Endodermal cell (in vitro differentiated cells): ENCODE measurements around the gene TBCD. TPM values are rescaled to one million over a fixed set of nuclear protein-coding genes. Genes with fewer than 3 reads are reported as not detected.
A peak's percentile ranks its signal among the peaks of the same experiment; 100 is the strongest.

Source experiments
- DNase-seq: peaks from one replicate; pipeline ENCODE4 v3.0.0-alpha.2; 2017
- H3K27ac ChIP-seq: 2 replicates; pipeline ENCODE4 v1.5.1; 2013; ENCODE audit warnings: mild to moderate bottlenecking, low read depth, low read length, moderate library complexity
- H3K27me3 ChIP-seq: 2 replicates; pipeline ENCODE4 v1.6.1; 2013; ENCODE audit warnings: mild to moderate bottlenecking, low read length, moderate library complexity; ENCODE audit not compliant: insufficient read depth, control insufficient read depth, poor library complexity, severe bottlenecking
- H3K36me3 ChIP-seq: 2 replicates; pipeline ENCODE4 v1.7.0; 2013; ENCODE audit warnings: mild to moderate bottlenecking, low read length, moderate library complexity; ENCODE audit not compliant: control insufficient read depth, insufficient read depth
- H3K4me1 ChIP-seq: one replicate; pipeline ENCODE4 v1.7.0; 2013; ENCODE audit warnings: low read length; ENCODE audit not compliant: control insufficient read depth, insufficient read depth
- H3K4me3 ChIP-seq: 2 replicates; pipeline ENCODE4 v1.5.1; 2013; ENCODE audit warnings: mild to moderate bottlenecking, low read length, moderate library complexity
- H3K9ac ChIP-seq: 2 replicates; pipeline ENCODE4 v1.6.1; 2013; ENCODE audit warnings: mild to moderate bottlenecking, low read length, moderate library complexity; ENCODE audit not compliant: poor library complexity, severe bottlenecking; ENCODE audit errors: extremely low read depth
- H3K9me3 ChIP-seq: 2 replicates; pipeline ENCODE4 v1.6.1; 2013; ENCODE audit warnings: mild to moderate bottlenecking, low read length, moderate library complexity; ENCODE audit not compliant: control insufficient read depth
- H3K27ac Mint-ChIP-seq: 2 replicates; pipeline ENCODE4 v1.8.0; 2020; ENCODE audit warnings: mixed read lengths
- H3K27me3 Mint-ChIP-seq: 2 replicates; pipeline ENCODE4 v1.8.0; 2021; ENCODE audit warnings: mild to moderate bottlenecking, mixed read lengths; ENCODE audit not compliant: insufficient read depth
- H3K36me3 Mint-ChIP-seq: 2 replicates; pipeline ENCODE4 v1.8.0; 2020; ENCODE audit warnings: low read depth, mixed read lengths
- H3K4me1 Mint-ChIP-seq: 2 replicates; pipeline ENCODE4 v1.8.0; 2020; ENCODE audit warnings: mixed read lengths
- H3K4me3 Mint-ChIP-seq: 2 replicates; pipeline ENCODE4 v1.8.0; 2020; ENCODE audit warnings: mild to moderate bottlenecking, moderate library complexity, mixed read lengths
- H3K9me3 Mint-ChIP-seq: 2 replicates; pipeline ENCODE4 v1.8.0; 2020; ENCODE audit warnings: mild to moderate bottlenecking, mixed read lengths
- CTCF ChIP-seq: fragments of 200-600 bp; sonication (generic); conservative IDR thresholded peaks from 2 replicates; pipeline ENCODE4 v1.5.0; 2021; ENCODE audit warnings: antibody characterized with exemption, mild to moderate bottlenecking
- WGBS, 2 experiments: methylation state at CpG; one replicate each; pipeline versions ENCODE4 v1.1.5 to v1.1.7; 2013; ENCODE audit warnings: missing lambda C conversion rate in 2 of 2, mixed read lengths in 1 of 2; ENCODE audit not compliant: insufficient coverage in 1 of 2, insufficient read length in 1 of 2; 5-methylcytosine and 5-hydroxymethylcytosine counted together
- total RNA-seq, 2 donors: library from RNA; stranded (reverse); fragmentation: NEBNext Ultra II Directional in 1 of 2; extraction: Animal tissue kit (Norgen Biotek cat#: 25700) in 1 of 2; gene quantifications; 2 replicates in 1 of 2; 3 replicates in 1 of 2; pipeline ENCODE4 v1.2.1, GENCODE V29; 2021

TBCD gene
- total RNA-seq, 2 donors from 2014 or later = 107 TPM

- Histone ChIP-seq H3K4me3 (no peak overlapping the region), H3K27me3 (no peaks in the 10 kb centered on the region), H3K9ac (no peak overlapping the region), H3K9me3 (no peaks in the 10 kb centered on the region), H3K36me3 (peaks cover 21% of the 10 kb centered on the region), H3K4me1 (no peaks in the 10 kb centered on the region), H3K27ac (no peak overlapping the region)
- H3K27ac Mint-ChIP-seq = no peak overlapping the region
- no peaks in the 10 kb centered on the region for H3K9me3 Mint-ChIP-seq
- 89 to 98% methylated on average over 10 to 21 of the region's 21 CpGs for WGBS, 2 experiments
- TF ChIP-seq CTCF = no peak
- H3K27me3 Mint-ChIP-seq = no peaks in the 10 kb centered on the region
- no peak overlapping the region for H3K4me3 Mint-ChIP-seq
- peaks cover under 1% of the 10 kb centered on the region for H3K4me1 Mint-ChIP-seq
- H3K36me3 Mint-ChIP-seq = peaks cover 13% of the 10 kb centered on the region
- no peak for DNase-seq
Observed at GRCh38 chr17:82868715-82869131, 116.9 kb downstream of the TBCD start.

GRCh38 chr17:82869536-82869935, 117.7 kb downstream of the TBCD start:
- Mint-ChIP-seq H3K9me3 (no peaks in the 10 kb centered on the region), H3K4me1 (no peaks in the 10 kb centered on the region), H3K27ac (peak overlapping the region; percentile 65), H3K27me3 (no peaks in the 10 kb centered on the region), H3K4me3 (no peak overlapping the region), H3K36me3 (peaks cover 13% of the 10 kb centered on the region)
- H3K27ac ChIP-seq = no peak overlapping the region
- H3K9ac ChIP-seq = no peak overlapping the region
- H3K4me3 ChIP-seq = no peak overlapping the region
- no peak for DNase-seq
- H3K4me1 ChIP-seq = no peaks in the 10 kb centered on the region
- WGBS, 2 experiments = 89 to 93% methylated on average over 9 to 10 of the region's 11 CpGs
- no peak for TF ChIP-seq CTCF
- no peaks in the 10 kb centered on the region for H3K27me3 ChIP-seq
- peaks cover 21% of the 10 kb centered on the region for H3K36me3 ChIP-seq
- H3K9me3 ChIP-seq = no peaks in the 10 kb centered on the region

GRCh38 chr17:82870091-82870491, 118.2 kb downstream of the TBCD start:
- Histone ChIP-seq H3K4me3 (no peak overlapping the region), H3K9me3 (no peaks in the 10 kb centered on the region), H3K27ac (no peak overlapping the region), H3K36me3 (peaks cover 21% of the 10 kb centered on the region), H3K4me1 (no peaks in the 10 kb centered on the region), H3K9ac (no peak overlapping the region), H3K27me3 (no peaks in the 10 kb centered on the region)
- 91 to 96% methylated on average over 28 to 35 of the region's 35 CpGs for WGBS, 2 experiments
- Mint-ChIP-seq H3K27me3 (no peaks in the 10 kb centered on the region), H3K27ac (peak overlapping the region; percentile 65), H3K4me1 (peaks cover 5% of the 10 kb centered on the region), H3K9me3 (no peaks in the 10 kb centered on the region), H3K36me3 (peaks cover 13% of the 10 kb centered on the region), H3K4me3 (no peak overlapping the region)
- TF ChIP-seq CTCF = no peak
- no peak for DNase-seq
